Gastroesophageal sphincter (tissue), 3 donors: ENCODE results near the gene KRT71.

ENCODE experiments used
- POLR2A ChIP-seq, 2 donors: fragments of 450-650 bp; IDR thresholded peaks; one replicate each; pipeline ENCODE4 v1.6.1; 2017; ENCODE audit warnings: antibody characterized with exemption in 2 of 2, mild to moderate bottlenecking in 2 of 2, moderate library complexity in 1 of 2
- POLR2AphosphoS5 ChIP-seq: sonication (generic); formaldehyde crosslinking; IDR thresholded peaks from one replicate; pipeline ENCODE4 v1.6.1; 2017; ENCODE audit warnings: antibody characterized with exemption
- TF ChIP-seq, protein P1 (sequence below), 4 experiments: fragments of 200-600 bp in 2 of 4; fragments of 450-650 bp in 2 of 4; sonication (generic) in 1 of 4; IDR thresholded peaks; one replicate each; pipeline ENCODE4 v1.5.1; 2017 to 2019; ENCODE audit warnings: antibody characterized with exemption in 4 of 4, mild to moderate bottlenecking in 2 of 4, moderate library complexity in 2 of 4

DNA sequence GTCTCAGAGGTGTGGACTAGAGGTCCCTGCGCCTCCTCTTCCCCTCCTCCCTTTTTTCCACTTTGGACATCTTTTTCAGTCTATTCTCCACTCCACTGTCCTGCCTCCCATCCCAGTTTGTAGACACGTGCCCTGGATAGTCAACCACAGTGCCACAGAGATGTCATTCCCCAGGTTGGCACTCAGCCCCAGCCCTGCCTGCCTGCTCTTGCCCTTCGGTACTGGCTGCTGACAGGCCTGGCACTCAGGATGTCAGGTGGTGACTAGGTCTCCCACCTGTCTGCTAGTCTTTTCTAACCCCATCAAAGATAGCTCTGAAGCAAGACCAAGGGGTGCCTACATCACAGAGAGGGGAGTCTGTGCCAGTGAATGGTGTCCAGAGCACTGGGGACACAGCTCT, 15.8 kb downstream of the KRT71 start:
- TF ChIP-seq, protein P1, sequence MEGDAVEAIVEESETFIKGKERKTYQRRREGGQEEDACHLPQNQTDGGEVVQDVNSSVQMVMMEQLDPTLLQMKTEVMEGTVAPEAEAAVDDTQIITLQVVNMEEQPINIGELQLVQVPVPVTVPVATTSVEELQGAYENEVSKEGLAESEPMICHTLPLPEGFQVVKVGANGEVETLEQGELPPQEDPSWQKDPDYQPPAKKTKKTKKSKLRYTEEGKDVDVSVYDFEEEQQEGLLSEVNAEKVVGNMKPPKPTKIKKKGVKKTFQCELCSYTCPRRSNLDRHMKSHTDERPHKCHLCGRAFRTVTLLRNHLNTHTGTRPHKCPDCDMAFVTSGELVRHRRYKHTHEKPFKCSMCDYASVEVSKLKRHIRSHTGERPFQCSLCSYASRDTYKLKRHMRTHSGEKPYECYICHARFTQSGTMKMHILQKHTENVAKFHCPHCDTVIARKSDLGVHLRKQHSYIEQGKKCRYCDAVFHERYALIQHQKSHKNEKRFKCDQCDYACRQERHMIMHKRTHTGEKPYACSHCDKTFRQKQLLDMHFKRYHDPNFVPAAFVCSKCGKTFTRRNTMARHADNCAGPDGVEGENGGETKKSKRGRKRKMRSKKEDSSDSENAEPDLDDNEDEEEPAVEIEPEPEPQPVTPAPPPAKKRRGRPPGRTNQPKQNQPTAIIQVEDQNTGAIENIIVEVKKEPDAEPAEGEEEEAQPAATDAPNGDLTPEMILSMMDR (IDR thresholded peaks at IDR 0.05) = no peak
- TF ChIP-seq POLR2AphosphoS5 (no peak), POLR2A (IDR thresholded peaks at IDR 0.05) (no peak)
